Right forelimb (tissue), 1 donor: ENCODE results near the gene GHR.

ENCODE experiments used
- DNase-seq: peaks from one replicate; pipeline ENCODE4 v3.0.0-alpha.2; 2018

Gene GHR

DNA sequence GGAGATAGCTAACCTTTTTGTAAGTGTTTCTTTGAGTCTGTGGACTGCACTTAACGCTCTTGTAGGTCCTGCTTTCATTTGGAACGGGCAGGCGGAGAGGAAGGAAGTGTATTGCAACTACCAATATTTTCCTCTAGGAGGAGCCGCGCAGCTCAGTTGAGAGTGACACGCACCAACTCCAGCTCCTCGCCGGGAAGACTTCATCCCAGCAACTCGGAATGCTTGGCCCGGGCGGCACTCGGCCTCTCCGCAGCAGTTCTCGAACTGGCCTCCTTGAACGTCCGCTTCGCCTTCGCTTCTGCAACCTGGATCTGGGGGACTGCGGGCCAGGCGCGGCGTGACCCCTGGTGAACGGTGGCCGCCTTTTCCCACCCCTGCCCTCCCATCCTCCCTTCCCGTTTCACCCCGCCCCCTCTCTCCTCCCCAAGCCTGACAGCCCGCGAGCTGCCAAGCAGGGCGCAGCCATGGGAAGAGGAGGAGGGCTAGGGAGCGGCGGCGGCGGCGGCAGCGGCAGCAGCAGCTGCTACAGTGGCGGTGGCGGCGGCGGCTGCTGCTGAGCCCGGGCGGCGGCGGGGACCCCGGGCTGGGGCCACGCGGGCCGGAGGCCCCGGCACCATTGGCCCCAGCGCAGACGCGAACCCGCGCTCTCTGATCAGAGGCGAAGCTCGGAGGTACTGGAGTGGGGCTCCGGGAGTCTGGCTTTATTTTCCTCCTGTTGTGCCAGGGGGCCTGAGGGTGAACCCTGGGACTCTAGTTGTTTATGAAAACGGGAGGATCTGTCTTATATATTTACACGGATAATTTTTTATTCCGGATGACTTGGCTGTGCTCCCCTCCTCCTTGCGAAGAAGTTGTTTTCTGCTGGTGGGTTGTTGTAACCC, at the start of gene GHR:
Gene GHR (plus strand): TSS at position 155 of the 881 bp plus-strand sequence. CDS start 142,436 bp downstream, outside the sequence.
- DNase-seq = peak; percentile 90

DNA sequence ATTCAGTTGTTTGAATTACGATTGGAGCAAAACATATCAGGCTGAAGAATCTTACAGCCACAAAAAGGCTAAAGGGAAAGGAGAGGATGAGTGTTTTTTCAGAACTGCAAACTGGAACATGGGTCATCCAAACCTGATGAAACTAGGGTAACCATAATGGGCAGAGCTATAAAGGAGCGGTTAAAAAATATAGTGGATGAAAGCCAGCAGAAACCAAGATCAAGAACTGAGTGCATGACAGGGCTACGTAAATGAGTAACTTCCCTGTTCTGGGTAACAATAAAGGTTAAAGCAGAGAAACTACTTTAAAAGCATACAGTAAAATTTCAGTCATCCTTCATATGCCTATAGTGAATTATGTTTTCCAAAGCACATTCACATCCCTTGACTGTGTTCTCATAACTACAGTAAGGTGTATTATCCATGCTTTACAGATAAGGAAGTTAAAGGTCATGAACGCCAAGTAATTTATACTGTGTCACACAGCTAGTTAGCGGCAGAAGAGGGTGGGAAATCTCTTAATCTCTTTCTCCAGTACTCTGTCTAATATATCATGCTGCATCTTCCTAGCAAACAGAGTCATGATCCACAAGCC, 48.5 kb upstream of the GHR start:
- no peak for DNase-seq

DNA sequence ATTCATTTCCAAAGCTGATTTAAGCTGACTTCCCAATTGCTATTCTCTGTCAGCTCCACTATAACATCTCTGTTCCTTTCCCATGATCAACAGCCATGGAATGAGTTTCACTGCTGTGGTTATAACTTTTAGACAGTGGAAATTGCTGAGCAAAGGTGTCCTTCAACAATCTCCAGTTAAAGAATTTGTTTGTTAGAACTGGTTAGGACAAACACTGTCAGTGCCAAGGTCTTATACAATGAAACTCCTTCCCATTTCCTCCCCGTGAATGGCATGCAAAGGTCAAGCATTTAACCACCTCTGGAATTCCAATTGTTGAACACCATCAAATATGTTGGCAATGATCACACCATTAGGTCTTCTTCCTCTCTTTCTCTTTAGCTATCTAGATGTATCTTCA, 45.7 kb upstream of the GHR start:
- no peak for DNase-seq

DNA sequence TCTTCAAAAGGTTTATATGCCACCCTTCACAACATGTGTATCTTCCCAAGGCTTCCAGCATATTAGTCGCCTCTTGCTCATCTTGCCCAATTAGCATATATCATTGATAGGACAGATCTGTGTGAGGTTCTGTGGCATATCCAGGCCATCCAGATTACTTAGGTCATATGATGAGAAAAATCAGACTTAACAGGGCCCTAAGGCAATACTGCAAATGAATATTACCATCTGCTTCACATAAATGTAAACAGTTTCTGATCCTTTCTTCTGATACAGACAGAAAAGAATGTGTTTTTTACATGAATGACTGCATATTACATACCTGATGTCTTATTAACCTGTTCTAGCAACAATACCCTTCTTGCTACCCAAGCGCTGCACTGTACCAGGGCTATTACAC, 41.3 kb upstream of the GHR start:
- no peak for DNase-seq

GRCh38 chr5:42387563-42387962, 35.7 kb upstream of the GHR start:
- no peak for DNase-seq

- no peak for DNase-seq
Observed at GRCh38 chr5:42390115-42390514, 33.1 kb upstream of the GHR start.

DNA sequence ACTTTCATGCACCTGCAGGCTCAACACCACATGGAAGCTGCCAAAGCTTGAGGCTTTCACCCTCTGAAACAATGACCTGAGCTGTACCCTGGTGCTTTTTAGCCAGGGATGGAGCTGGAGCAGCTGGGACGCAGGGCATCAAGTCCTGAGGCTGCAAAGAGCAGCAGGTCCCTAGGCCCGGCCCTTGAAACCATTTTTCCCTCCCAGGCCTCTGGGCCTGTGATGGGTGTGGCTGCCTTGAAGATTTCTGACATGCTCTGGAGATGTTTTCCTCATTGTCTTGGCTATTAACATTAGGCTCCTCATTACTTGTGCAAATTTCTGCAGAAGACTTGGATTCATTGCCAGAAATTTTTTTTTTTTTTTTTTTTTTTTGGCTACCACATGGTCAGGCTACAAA, 30.3 kb upstream of the GHR start:
- DNase-seq = no peak

DNA sequence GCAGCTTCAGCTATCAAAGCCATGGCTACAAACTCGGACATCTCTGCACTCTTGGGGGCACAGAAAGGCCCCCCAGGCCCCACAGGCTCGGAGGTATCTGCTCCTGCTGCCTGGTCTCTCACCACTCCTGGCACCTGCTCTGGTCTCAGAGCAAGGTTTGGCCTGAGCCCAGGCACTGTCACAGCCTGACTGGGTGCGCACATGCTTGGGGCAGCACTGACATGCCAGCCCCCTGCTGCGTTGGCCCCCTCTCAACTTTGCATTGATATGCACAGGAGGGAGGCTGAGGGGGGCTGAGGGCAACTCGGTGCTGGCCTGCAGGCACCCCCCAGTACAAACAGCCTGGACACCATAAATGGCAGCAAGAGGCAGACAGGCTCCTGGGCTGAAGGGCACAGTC, 27.1 kb upstream of the GHR start:
- no peak for DNase-seq

- no peak for DNase-seq
Observed at GRCh38 chr5:42397267-42397666, 26.0 kb upstream of the GHR start.

GRCh38 chr5:42399702-42400101, 23.5 kb upstream of the GHR start:
- no peak for DNase-seq

- DNase-seq = no peak
Observed at GRCh38 chr5:42400474-42400873, 22.8 kb upstream of the GHR start.

- DNase-seq = no peak
Observed at GRCh38 chr5:42403236-42403635, 20.0 kb upstream of the GHR start.

DNA sequence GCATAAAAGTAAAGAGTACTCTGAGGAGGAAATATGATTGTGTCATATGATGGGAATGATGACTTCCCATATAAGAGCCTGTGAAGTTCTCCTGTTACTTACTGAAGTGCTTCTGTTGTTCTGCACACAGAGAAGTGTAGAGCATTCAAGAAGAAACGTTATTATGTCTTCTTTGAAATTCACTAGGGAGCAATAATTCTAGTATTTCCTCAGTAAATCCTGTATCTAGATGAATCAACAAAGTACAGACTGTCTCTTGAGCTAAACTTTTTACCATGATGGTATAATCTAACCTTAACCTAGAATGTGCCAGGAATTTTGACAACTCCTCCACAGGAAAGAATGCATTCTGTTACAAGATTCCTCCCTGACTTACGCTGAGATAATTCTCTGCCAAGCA, 18.9 kb upstream of the GHR start:
- DNase-seq = no peak

- no peak for DNase-seq
Observed at GRCh38 chr5:42419294-42419693, 3.9 kb upstream of the GHR start.

DNA sequence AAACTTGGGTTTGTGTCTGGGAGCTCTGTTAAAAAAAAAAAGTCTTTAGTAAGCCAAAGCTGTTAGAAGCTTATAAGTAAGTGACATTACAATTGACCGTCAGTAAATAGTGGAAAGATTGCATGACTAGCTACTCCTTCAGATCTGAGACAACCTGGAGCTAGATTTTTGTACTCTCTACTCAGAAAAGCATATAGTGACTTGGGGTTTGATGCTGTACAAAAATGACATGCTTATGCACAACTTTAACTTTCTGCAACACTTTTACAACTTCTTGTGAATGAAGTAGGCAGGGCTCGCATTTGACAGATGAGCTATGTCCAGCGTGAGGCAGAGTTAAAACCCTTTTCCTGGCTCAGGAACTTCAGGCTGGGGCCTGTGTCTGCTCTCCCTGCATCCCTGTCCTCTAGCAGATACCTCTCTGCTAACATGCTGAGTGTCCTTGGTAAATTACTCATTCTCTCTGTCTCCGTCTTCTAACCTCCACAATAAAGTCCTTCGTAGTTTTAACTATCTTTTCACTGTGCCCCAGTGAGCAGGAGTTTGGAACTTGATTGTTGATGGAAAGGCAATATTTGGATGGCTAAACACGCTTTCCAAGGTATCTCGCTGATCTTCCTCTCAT, 471 bp upstream of the GHR start:
- peak; percentile 46 for DNase-seq

- no peak for DNase-seq
Observed at GRCh38 chr5:42426016-42426415, 2.8 kb downstream of the GHR start.

GRCh38 chr5:42429694-42430093, 6.5 kb downstream of the GHR start:
- DNase-seq = no peak

DNA sequence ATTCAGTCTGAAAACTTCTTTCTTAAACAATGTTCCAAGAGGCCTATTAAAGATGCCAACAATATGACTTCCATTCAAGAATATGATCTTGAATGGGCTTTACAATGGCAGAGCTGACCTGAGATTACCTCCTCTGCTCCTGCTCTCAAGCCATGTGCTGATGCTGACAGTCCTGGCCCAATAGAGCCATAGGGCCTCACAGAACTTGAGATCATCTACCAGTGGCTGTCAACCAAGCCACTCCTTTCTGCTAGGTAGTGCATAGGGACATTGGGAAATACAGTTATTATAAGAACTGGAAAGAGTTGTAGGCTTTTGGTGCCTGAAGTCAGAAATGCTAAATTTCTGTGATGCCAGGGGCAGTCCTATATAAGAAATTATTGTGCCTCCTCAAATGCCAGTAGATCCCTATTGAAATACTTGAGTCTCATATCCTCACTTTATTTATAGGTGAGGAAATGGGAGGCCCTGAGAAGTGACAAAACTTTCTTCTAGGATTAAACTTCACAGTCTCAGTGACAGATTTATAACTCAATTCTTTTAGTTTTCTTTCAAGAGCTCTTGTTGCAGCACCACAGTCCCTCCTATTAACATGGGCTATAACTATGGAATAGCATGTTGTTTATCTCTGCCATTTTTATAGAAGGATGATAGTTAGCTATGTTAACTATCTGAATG, 10.9 kb downstream of the GHR start:
- DNase-seq = no peak

DNA sequence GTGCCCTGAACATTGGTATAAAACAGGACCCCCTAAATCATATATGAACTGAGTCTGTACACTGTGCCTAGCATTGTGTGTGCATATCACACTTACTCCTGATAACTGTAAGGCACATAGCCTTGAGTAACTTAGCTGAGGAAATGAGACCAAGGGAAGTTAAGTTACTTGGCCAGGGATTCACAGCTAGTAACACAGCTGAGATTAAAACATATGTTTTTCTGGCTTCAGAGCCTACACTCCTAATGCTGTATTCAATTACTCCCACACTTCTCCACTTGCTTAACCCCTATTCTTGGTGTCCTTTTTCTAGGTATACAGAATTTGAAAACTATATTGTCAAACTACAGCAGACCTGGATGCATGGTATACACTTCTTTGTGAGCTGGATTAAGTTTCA, 12.8 kb downstream of the GHR start:
- DNase-seq = no peak

GRCh38 chr5:42454216-42454995, 31.2 kb downstream of the GHR start:
- DNase-seq = no peak

DNA sequence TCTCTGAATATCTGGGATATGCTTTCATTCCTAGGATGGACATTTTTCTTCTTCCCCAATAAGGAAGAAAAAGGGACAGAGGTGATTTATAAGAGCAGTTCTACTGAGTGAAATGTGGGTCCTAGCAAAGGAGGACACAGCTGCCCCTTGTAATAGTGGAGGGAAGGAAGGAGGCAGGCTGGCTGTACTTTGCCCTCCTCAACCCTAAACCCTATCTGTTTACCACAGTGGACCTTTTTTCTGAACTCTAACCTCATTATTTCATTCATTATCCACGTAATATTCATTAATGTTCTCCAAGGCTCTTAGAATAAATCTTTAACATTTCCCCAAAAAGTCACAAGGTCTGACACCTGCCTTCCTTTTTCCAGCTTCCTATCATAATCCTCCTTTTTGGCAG, 37.8 kb downstream of the GHR start:
- DNase-seq = no peak

DNA sequence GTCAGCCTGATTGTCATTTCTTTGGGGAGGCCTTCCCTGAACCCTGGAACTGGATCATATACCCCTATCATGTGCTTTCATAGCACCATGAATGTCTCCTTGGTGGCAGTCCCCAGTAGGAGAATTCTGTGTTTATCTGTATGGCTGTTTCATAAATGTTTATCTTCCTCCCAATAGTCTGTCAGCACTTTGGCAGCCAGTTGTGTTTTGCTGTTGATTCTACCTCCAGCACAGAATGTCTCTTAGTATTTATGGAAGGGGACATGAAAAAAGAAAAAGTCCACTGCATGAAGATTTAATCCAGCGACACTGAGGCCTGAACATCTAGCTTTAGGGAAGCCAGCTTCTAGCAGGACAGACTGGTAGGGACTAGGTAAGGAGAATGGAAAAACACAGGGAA, 38.3 kb downstream of the GHR start:
- no peak for DNase-seq

DNA sequence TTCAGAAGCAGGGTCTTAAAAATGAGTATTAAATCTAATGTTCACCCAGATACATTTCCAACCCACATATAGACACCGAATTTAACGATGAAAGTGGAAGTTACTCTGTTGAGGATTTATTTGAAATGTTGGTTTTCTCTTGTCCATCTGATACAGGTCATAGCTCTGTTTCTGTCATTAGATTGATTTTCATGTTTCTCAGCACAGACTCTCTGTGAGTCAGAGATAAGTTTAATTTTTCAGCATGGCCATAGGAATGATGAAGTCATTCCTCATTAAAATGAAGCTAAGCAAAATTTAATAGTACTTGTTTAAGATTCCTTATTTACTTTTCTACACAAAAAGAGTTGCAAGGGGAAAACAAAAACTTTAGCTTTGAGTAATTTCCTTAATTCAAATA, 38.8 kb downstream of the GHR start:
- DNase-seq = no peak
